ENCODE data around the gene GANC. TPM values are rescaled to one million over a fixed set of nuclear protein-coding genes. Genes with fewer than 3 reads are reported as not detected.
A peak's percentile ranks its signal among the peaks of the same experiment; 100 is the strongest.

GANC gene
- total and polyA plus RNA-seq, 9 of the 15 experiments (the other 6 are each of a cell fraction or from before 2014, with no cell fraction given) = 10.9 to 19.0 (median 14.5) TPM

DNA sequence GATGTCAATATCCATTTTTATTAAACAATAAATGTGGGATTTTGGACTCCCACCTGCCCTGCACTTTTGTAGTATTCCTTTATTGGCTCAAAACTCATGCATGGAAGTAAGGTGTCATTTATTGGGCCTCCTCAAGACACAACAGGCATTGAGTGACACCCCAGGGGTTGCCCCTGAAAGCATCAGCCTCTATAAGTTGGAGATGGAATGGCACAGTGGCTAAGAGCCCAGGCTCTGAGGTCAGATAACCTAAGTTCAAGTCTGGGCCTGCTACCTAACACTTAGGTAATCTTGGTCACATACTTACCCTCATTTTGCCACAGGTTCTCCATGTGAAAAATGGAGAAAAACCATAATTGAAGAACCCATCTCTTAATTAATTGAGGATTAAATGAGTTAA lies 90.9 kb downstream of the GANC start:
- Histone ChIP-seq H3K79me2 (ENCODE audit: control insufficient read depth, insufficient read depth, low read length) (no peaks in the 10 kb centered on the region), H3K9ac (ENCODE audit: insufficient read depth in 1 of 2, low read depth in 2 of 2, low read length in 2 of 2) (no peak overlapping the region), H4K20me1 (replicated peaks; ENCODE audit: control insufficient read depth, insufficient read depth, low read length) (no peaks in the 10 kb centered on the region), H3K27me3 (ENCODE audit: control insufficient read depth in 2 of 2, insufficient read depth in 2 of 2, low read length in 2 of 2) (peaks cover 0 to 6% of the 10 kb centered on the region in 2 experiments; a peak in 2 of 5 replicates), H3K27ac (ENCODE audit: extremely low read depth, low read depth, low read length) (no peak overlapping the region), H3K4me2 (ENCODE audit: insufficient read depth, low read length) (no peak overlapping the region), H3K36me3 (ENCODE audit: control insufficient read depth, insufficient read depth, low read length) (no peaks in the 10 kb centered on the region), H3K4me3 (no peak overlapping the region), H3K4me1 (replicated peaks in 1 of 2; ENCODE audit: control insufficient read depth in 2 of 2, insufficient read depth in 2 of 2, low read length in 2 of 2) (no peaks in the 10 kb centered on the region; a peak in 1 of 5 replicates), H3K9me1 (ENCODE audit: control insufficient read depth, insufficient read depth, low read length) (no peaks in the 10 kb centered on the region), H2AFZ (ENCODE audit: low read depth, low read length) (no peak overlapping the region), H3K9me3 (replicated peaks; ENCODE audit: control insufficient read depth, insufficient read depth, low read depth, low read length) (no peaks in the 10 kb centered on the region)
- POLR2A ChIA-PET = interaction anchor here (0.8 kb wide), 1 partner anchor 366 kb away, joined by 3 read pairs; no protein-coding TSS in a partner anchor
- no TSS peak for BruUV-seq (replicated peaks)
- in situ Hi-C loops (cut with MboI) = no loop called here
- DNase-seq (ENCODE audit: extremely low read depth in 1 of 4, low spot score in 3 of 4) (no peak), FAIRE-seq (no peak), ATAC-seq (no peak)
- TF ChIP-seq SRF (CRISPR knock-in tag; IDR thresholded peaks at IDR 0.05) = no peak
- no peak for TF ChIP-seq HMG20B (CRISPR knock-in tag; IDR thresholded peaks at IDR 0.05)
- no peak for TF ChIP-seq BMI1 (IDR thresholded peaks at IDR 0.05; ENCODE audit: low read length)
- no peak for TF ChIP-seq MED1 (CRISPR knock-in tag; IDR thresholded peaks at IDR 0.05; ENCODE audit: borderline replicate concordance)
- no peak for TF ChIP-seq ZFPM2 (CRISPR knock-in tag; IDR thresholded peaks at IDR 0.05)
- TF ChIP-seq YBX1 (IDR thresholded peaks at IDR 0.05) = no peak
- intact Hi-C loops (cut with micrococcal nuclease) = no loop called here
- CTCF ChIA-PET (ENCODE audit: low intra/inter-chr PET ratio) = interaction anchor here (0.7 kb wide), 1 partner anchor 96 kb away, joined by 4 read pairs; no protein-coding TSS in a partner anchor

DNA sequence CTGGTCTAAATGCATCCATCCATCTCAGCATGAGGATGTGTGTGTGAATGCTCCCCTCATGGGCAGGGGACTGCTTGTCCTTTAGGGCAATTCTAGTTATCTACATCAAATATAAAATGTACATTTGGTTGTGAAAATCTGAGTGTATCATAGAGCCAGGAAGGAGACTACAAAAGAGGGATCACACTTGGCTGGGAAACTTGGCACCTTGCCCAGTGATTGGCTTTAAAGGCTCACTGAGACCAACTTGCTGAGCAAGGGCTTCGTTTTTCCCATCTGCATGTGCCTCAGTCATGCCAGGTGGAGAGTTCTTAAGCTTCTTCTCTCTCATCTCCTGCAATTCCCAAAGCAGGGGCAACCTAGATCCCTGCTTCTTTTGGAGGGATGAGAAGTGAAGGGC lies 91.5 kb downstream of the GANC start:
- no peak overlapping the region for H3K4me2 ChIP-seq (ENCODE audit: insufficient read depth, low read length)
- intact Hi-C loops (cut with micrococcal nuclease) (no loop called here), in situ Hi-C loops (cut with MboI) (no loop called here)
- H3K36me3 ChIP-seq (ENCODE audit: control insufficient read depth, insufficient read depth, low read length) = no peaks in the 10 kb centered on the region
- ChIA-PET CTCF (ENCODE audit: low intra/inter-chr PET ratio) (interaction anchor here (0.7 kb wide), 1 partner anchor 95 kb away, joined by 4 read pairs; no protein-coding TSS in a partner anchor), POLR2A (interaction anchor here (0.8 kb wide), 1 partner anchor 367 kb away, joined by 3 read pairs; no protein-coding TSS in a partner anchor)
- H3K9me1 ChIP-seq (ENCODE audit: control insufficient read depth, insufficient read depth, low read length) = no peaks in the 10 kb centered on the region
- no peak overlapping the region for H3K27ac ChIP-seq (ENCODE audit: extremely low read depth, low read depth, low read length)
- ATAC-seq (no peak), FAIRE-seq (no peak), DNase-seq (ENCODE audit: extremely low read depth in 1 of 4, low spot score in 3 of 4) (no peak)
- H3K27me3 ChIP-seq (ENCODE audit: control insufficient read depth in 2 of 2, insufficient read depth in 2 of 2, low read length in 2 of 2) = peaks cover 0 to 6% of the 10 kb centered on the region in 2 experiments; a peak in 2 of 5 replicates
- H4K20me1 ChIP-seq (replicated peaks; ENCODE audit: control insufficient read depth, insufficient read depth, low read length) = no peaks in the 10 kb centered on the region
- H2AFZ ChIP-seq (ENCODE audit: low read depth, low read length) = no peak overlapping the region
- 0% methylated on average over 1 of the region's 1 CpG for WGBS (ENCODE audit: insufficient coverage, low coverage, missing lambda C conversion rate)
- no TSS peak for BruUV-seq (replicated peaks)
- no peaks in the 10 kb centered on the region for H3K9me3 ChIP-seq (replicated peaks; ENCODE audit: control insufficient read depth, insufficient read depth, low read depth, low read length)
- TF ChIP-seq HNRNPUL1 (IDR thresholded peaks at IDR 0.05; ENCODE audit: low read length) (no peak), NFIX (CRISPR knock-in tag; IDR thresholded peaks at IDR 0.05; ENCODE audit: low read depth) (peak; percentile 73), SMARCA4 (IDR thresholded peaks at IDR 0.05) (no peak), HOXB6 (CRISPR knock-in tag; IDR thresholded peaks at IDR 0.05; ENCODE audit: borderline replicate concordance) (no peak), NFIC (IDR thresholded peaks at IDR 0.05) (peak; percentile 93), MCM3 (IDR thresholded peaks at IDR 0.05) (no peak)
- TF ChIP-seq, protein P1, sequence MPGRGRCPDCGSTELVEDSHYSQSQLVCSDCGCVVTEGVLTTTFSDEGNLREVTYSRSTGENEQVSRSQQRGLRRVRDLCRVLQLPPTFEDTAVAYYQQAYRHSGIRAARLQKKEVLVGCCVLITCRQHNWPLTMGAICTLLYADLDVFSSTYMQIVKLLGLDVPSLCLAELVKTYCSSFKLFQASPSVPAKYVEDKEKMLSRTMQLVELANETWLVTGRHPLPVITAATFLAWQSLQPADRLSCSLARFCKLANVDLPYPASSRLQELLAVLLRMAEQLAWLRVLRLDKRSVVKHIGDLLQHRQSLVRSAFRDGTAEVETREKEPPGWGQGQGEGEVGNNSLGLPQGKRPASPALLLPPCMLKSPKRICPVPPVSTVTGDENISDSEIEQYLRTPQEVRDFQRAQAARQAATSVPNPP (IDR thresholded peaks at IDR 0.05; ENCODE audit: borderline replicate concordance, insufficient read depth, insufficient read length) = no peak
- no peaks in the 10 kb centered on the region for H3K79me2 ChIP-seq (ENCODE audit: control insufficient read depth, insufficient read depth, low read length)
- no peak overlapping the region for H3K9ac ChIP-seq (ENCODE audit: insufficient read depth in 1 of 2, low read depth in 2 of 2, low read length in 2 of 2)
- H3K4me1 ChIP-seq (replicated peaks in 1 of 2; ENCODE audit: control insufficient read depth in 2 of 2, insufficient read depth in 2 of 2, low read length in 2 of 2) = no peaks in the 10 kb centered on the region; a peak in 1 of 5 replicates
- no peak overlapping the region for H3K4me3 ChIP-seq
